ENCODE results near the gene MSRB1. TPM values are rescaled to one million over a fixed set of nuclear protein-coding genes. Genes with fewer than 3 reads are reported as not detected.

Gene MSRB1
- total RNA-seq, 2 donors from 2014 or later = 36.8 to 38.6 TPM

DNA sequence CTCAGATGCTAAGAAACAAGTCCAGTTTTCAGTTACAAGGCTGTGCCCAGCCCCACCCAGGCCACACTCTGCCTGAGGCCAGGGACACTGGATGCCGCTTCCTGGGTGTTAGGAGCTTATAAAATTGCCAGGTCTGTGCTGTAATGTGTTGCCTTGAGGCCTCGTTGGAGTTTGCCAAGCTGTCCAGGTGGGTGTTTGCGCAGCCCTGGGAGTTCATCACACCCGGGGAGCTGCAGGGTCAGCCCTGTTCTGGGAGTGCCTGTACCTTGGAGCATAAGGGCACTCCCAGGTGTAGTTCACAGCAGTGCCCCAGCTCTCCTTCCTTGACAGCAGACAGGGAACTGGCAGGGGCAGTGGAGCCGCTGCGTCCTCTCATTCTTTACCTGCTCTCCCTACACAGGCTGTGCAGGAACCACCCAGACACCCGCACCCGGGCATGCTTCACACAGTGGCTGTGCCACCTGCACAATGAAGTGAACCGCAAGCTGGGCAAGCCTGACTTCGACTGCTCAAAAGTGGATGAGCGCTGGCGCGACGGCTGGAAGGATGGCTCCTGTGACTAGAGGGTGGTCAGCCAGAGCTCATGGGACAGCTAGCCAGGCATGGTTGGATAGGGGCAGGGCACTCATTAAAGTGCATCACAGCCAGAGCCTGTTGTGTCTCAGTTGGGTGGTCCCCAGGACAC, 42.6 kb upstream of the MSRB1 start:
- no peak for TF ChIP-seq CTCF (IDR thresholded peaks at IDR 0.05)
- no peak for TF ChIP-seq POLR2A (IDR thresholded peaks at IDR 0.05)
- H3K4me1 ChIP-seq = peaks cover 61% of the 10 kb centered on the region
- H3K9me3 ChIP-seq = no peaks in the 10 kb centered on the region
- whole genome bisulfite sequencing, 2 donors = 88 to 100% methylated on average over 2 to 12 of the region's 14 CpGs
- no peak for DNase-seq
- H3K4me3 ChIP-seq = no peak overlapping the region
- H3K27ac ChIP-seq = no peak overlapping the region
- intact Hi-C loops (cut with DNase I) = no loop called here
- no peak for ATAC-seq
- peaks cover 0 to 14% of the 10 kb centered on the region in 2 donors for H3K27me3 ChIP-seq
- H3K36me3 ChIP-seq (replicated peaks in 1 of 2; ENCODE audit: insufficient read depth in 1 of 2, low read depth in 2 of 2) = peaks cover 0 to 2% of the 10 kb centered on the region in 2 donors

- peaks cover 65% of the 10 kb centered on the region for H3K4me1 ChIP-seq
- ATAC-seq = peak; percentile 1
- H3K27me3 ChIP-seq = peaks cover 0 to 9% of the 10 kb centered on the region in 2 donors
These were observed 41.6 kb upstream of the MSRB1 start for GRCh38 chr16:1984347-1985225.

DNA sequence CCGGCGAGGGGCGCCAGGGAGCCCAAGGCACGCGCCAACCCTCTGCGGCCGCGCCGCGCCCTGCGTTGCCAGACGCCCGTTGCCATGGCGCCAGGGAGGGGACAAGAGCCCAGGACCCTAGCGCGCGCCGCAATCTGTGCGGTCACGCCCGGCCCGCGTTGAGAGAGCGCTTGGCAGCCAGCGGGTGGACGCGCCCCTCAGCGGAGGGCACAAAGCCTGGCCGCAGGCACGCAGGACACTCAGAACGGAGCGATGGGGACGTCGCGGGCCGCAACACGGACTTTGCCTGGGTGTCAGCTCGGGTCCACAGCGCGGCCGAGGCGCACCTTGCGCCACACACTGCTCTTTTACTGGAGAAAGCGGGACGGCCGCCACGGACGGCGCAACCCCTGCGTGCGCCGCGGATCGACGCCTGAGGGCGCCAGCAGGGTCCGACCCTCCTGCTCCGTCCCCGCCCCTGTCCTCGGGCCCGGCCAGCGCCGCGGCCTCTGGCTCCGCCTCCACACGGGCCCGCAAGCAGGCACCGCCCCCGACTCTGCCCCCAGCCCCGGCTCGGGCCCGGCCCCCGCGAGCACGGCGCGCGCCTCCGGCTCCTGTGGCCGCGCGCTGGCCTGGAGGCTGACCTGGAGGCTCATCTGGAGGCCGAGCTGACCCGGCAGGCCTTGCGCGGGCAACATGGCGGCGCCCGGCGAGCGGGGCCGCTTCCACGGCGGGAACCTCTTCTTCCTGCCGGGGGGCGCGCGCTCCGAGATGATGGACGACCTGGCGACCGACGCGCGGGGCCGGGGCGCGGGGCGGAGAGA, 40.7 kb upstream of the MSRB1 start, which contains the start of gene GFER:
GFER (plus strand) TSS at position 650 of the 803 bp plus-strand sequence; CDS start at position 676, 26 bp downstream.
- ATAC-seq (peak; percentile 85), DNase-seq (peak; percentile 91 to 92 (median 92))
- 0% methylated on average over 2 to 109 of the region's 109 CpGs for WGBS, 2 donors
- intact Hi-C loops (cut with DNase I) = no loop called here
- Histone ChIP-seq H3K9me3 (no peaks in the 10 kb centered on the region), H3K27me3 (peaks cover 0 to 3% of the 10 kb centered on the region in 2 donors), H3K36me3 (replicated peaks in 1 of 2; ENCODE audit: insufficient read depth in 1 of 2, low read depth in 2 of 2) (peaks cover 0 to 2% of the 10 kb centered on the region in 2 donors), H3K4me3 (peak within 1 kb of the TSS; percentile 77 to 90), H3K27ac (peak within 1 kb of the TSS; percentile 56 to 84 (median 79)), H3K4me1 (peaks cover 62% of the 10 kb centered on the region)
- peak in 6 of 7 experiments; percentile 15 to 47 (median 30) for TF ChIP-seq CTCF (IDR thresholded peaks at IDR 0.05)
- TF ChIP-seq POLR2A (IDR thresholded peaks at IDR 0.05) = peak; percentile 45 to 67 (median 59)

More at GRCh38 chr16:1984347-1985225, 41.6 kb upstream of the MSRB1 start:
- Histone ChIP-seq H3K36me3 (replicated peaks in 1 of 2; ENCODE audit: insufficient read depth in 1 of 2, low read depth in 2 of 2) (peaks cover 0 to 2% of the 10 kb centered on the region in 2 donors), H3K27ac (peak overlapping the region; percentile 20 to 84 (median 79)), H3K4me3 (peak overlapping the region; percentile 77 to 90), H3K9me3 (no peaks in the 10 kb centered on the region)
- WGBS, 2 donors = 10 to 21% methylated on average over 12 to 58 of the region's 58 CpGs
- TF ChIP-seq POLR2A (IDR thresholded peaks at IDR 0.05) (no peak), CTCF (IDR thresholded peaks at IDR 0.05) (no peak)
- DNase-seq = peak in 1 of 4 donors; percentile 44
- intact Hi-C loops (cut with DNase I) = no loop called here

GRCh38 chr16:1982991-1983543, 40.1 kb upstream of the MSRB1 start:
- peaks cover 62% of the 10 kb centered on the region for H3K4me1 ChIP-seq

More at GRCh38 chr16:1982991-1983543, 40.1 kb upstream of the MSRB1 start:
- peak overlapping the region in 3 of 4 donors; percentile 78 to 84 (median 80) for H3K27ac ChIP-seq
- intact Hi-C loops (cut with DNase I) = no loop called here
- H3K27me3 ChIP-seq = no peaks in the 10 kb centered on the region
- no peak for DNase-seq
- no peak for TF ChIP-seq POLR2A (IDR thresholded peaks at IDR 0.05)
- peak in 1 of 7 experiments; percentile 5 for TF ChIP-seq CTCF (IDR thresholded peaks at IDR 0.05)
- ATAC-seq = no peak
- peak overlapping the region in 1 of 2 donors; percentile 11 for H3K4me3 ChIP-seq
- H3K36me3 ChIP-seq (replicated peaks in 1 of 2; ENCODE audit: insufficient read depth in 1 of 2, low read depth in 2 of 2) = peaks cover 0 to 2% of the 10 kb centered on the region in 2 donors
- 29 to 38% methylated on average over 16 to 19 of the region's 19 CpGs for WGBS, 2 donors
- H3K9me3 ChIP-seq = no peaks in the 10 kb centered on the region
